Measurements from ENCODE around the gene AQP2.

AQP2 gene

GRCh38 chr12:50004696-50005095 lies 54.2 kb downstream of the AQP2 start:
- DNase-seq, result no peak

GRCh38 chr12:50005175-50005574 lies 54.6 kb downstream of the AQP2 start:
- no peak for DNase-seq

- DNase-seq, result no peak
Observed at GRCh38 chr12:50006280-50006679, 55.7 kb downstream of the AQP2 start.

GRCh38 chr12:50006754-50007442 lies 56.4 kb downstream of the AQP2 start:
- no peak for DNase-seq
